ENCODE measurements around the gene NCK2.

Gene NCK2

DNA sequence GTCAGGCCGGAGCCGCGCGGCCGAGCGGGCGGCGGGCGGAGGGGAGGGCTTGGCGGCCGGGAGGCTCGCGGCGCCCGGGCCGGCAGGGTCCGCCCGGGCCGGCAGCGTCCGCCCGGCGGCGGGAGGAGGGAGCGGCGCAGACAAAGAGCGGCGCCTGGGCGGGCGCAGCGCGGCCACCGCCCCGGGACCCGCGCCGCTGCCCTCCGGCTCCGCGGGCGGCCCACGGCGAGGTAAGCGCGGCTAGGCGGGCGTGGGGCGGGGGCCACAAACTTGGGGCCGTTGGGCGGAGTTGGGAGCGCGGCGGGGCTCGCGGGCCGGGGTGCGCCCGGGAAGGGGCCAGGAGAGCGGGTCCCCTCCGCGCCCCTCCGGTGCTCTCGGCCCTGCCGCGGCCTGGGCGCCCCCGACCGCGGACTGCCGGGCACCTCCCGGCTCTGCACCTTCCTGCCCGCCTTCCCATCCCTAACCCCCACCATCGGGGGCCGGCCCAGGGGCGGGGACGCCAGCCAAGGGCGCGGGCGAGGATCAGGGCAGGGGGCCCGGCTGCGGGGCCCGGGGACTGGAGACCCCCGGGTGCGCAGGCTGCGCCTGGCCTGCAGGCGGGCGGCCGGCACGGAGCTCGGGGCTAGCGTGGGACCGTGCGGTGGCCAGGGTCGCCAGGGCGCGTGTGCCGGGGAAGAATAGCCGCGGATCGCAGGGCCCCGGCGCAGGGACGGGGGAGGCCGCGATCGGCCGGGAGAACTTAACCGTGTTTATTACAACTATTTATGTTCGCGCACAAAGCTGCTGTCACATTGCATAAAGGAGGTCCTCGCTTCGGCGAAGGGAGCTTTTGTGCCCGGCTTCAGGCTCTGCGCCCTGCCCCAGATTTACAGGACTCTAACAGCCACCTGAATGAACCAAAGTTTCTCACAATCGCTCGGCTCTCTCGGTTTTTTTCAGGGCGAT, at the start of gene NCK2:
Gene NCK2, plus strand, starts transcription at position 4 of the 945 bp plus-strand sequence. CDS start 110,152 bp downstream, outside the sequence.
- no peak for DNase-seq (ENCODE audit: low read depth)

GRCh38 chr2:105697781-105698449, 46.8 kb upstream of the NCK2 start:
- DNase-seq (ENCODE audit: low read depth) = no peak

DNA sequence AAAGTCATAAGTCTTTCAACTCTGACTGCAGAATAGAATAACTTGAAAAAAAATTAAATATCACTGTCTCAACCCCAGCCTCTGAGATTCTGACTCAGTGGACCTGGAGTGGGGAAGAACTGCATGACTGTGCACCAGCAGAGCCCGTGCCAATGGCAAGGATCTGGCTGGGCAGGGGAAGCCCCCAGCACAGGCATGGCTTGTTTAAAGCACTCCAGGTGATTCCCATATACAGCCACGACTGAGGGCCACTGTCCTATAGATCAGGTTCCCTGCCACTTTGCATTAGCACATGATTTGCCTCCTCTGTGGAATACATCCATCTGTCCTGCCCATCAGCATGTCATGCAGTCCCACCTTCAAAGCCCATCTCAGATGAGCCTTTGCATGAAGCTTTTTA, 45.9 kb upstream of the NCK2 start:
- DNase-seq (ENCODE audit: low read depth) = no peak

DNA sequence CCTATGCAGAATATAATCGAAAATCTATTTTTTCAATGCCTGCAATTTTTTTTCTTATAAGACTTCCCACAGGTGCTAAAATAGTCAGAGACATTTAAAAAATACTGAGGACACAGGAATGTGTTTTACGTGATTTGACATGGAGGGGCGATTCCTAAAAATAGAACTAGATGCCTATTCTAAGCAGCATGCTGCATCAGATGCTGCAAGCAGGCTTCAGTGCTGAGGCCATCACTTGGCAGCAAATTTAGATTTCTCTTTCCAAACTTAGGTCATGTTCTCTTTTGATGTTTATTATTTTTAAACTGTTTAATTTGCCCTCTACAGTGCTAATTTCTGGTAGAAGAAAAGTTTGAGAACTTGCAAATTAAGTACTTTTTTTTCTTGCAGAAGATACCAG, 43.7 kb upstream of the NCK2 start:
- DNase-seq (ENCODE audit: low read depth) = no peak

GRCh38 chr2:105708697-105709096, 36.0 kb upstream of the NCK2 start:
- DNase-seq (ENCODE audit: low read depth) = no peak

- DNase-seq (ENCODE audit: low read depth) = no peak
Observed at GRCh38 chr2:105711394-105711793, 33.3 kb upstream of the NCK2 start.

DNA sequence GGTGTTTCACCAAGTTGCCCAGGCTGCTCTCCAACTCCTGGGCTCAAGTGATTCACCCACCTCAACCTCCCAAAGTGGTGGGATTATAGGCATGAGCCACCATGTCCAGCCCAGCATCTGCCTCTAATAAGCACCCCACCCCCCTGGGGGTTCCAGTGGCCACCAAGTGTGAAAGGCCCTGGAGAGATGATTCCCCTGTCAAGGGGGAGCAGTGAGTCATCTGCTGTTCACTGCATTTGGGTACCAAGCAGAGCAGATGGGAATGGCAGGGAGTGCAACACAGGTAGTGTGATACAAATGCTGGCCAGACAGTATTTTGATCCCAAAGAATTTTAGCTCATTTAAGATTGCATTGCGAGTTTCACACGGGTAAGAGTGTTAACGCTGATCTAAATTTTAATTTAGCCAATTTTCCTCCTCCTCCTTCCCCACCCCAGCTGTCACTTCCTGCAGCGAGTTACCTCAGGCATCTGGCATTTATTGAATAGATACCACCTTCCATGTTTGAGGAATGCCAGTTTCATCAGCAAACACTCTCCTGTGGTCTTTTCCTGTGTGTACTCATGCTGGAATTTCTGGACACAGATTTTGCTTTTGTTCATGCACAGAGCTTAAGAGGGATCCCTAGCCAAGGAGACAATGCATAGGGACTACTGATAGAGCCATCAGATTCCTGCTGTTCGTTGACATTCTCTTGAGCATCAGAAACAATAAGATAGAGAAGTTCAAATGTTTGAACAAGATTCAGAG, 32.4 kb upstream of the NCK2 start:
- no peak for DNase-seq (ENCODE audit: low read depth)

DNA sequence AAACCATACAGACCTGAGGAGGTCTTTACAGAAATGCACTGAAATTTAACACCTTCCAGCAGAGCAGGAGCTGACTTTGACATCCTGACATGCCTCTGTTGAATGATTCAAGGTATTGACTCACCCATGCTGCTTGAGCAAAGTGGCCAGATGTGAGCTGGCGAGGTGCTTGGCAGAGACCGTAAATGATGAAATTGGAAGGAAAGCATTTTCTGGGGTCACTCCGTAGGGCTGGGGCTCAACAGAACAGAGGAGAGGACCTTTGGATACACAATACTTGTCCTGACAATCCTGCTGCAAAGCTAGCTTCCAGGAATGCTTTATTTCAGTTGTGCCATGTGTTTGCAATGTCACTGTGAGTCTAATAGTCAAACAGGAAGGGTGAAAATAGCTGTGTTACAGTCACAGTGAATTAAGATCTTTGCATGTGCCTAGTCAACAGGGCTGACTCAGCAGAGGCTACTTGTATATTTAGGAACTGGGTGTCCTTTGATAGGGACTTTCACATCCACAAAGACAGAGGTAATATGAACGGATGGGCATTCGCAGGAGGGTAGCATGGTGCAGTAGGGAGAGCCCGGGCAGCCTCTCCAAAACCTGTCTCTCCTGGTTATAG, 31.6 kb upstream of the NCK2 start:
- peak; percentile 53 for DNase-seq (ENCODE audit: low read depth)

- DNase-seq (ENCODE audit: low read depth) = no peak
Observed at GRCh38 chr2:105714141-105714540, 30.6 kb upstream of the NCK2 start.

- no peak for DNase-seq (ENCODE audit: low read depth)
Observed at GRCh38 chr2:105718846-105719481, 25.7 kb upstream of the NCK2 start.

- DNase-seq (ENCODE audit: low read depth) = no peak
Observed at GRCh38 chr2:105721991-105722511, 22.7 kb upstream of the NCK2 start.

- DNase-seq (ENCODE audit: low read depth) = no peak
Observed at GRCh38 chr2:105722726-105723297, 21.9 kb upstream of the NCK2 start.

DNA sequence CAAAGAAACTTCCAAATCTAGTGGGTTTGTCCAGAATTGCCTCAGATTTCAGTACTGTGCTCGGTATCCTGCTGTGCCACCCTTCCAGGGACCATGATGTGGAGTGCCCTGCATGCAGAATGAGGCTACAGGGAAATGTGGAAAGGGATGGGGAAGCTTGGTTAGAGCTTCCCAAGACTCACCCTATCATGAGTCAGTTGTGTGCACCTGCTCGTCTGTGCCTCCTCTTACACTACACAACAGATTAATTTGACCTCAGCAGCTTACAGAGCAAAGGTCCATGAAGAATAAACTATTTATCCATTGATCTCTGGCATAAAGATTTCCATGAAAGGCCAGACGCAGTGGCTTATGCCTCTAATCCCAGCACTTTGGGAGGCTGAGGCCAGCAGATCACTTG, 21.3 kb upstream of the NCK2 start:
- DNase-seq (ENCODE audit: low read depth) = no peak

- no peak for DNase-seq (ENCODE audit: low read depth)
Observed at GRCh38 chr2:105725388-105725787, 19.3 kb upstream of the NCK2 start.

GRCh38 chr2:105730170-105730569, 14.5 kb upstream of the NCK2 start:
- no peak for DNase-seq (ENCODE audit: low read depth)

DNA sequence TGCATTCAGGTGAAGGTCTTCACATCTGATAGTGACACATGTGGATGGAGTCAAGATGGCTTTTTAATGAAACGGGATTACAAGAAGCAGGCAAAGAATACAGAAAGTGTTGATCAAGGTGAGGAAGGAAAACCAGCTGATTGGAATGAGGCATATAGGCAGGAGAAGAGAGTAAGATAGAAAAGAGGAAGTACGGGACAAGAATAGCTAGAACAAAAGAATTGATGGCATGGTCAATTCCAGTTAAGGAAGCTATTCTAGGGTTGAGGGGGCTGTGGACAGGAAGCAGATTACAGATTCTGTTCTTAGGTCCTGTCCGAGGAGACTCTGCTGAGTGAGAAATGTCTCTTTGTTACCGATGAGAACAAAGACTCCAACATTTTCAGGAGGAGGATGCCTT, 13.2 kb upstream of the NCK2 start:
- DNase-seq (ENCODE audit: low read depth) = no peak

GRCh38 chr2:105732101-105732500, 12.6 kb upstream of the NCK2 start:
- no peak for DNase-seq (ENCODE audit: low read depth)

GRCh38 chr2:105732955-105733607, 11.6 kb upstream of the NCK2 start:
- no peak for DNase-seq (ENCODE audit: low read depth)

DNA sequence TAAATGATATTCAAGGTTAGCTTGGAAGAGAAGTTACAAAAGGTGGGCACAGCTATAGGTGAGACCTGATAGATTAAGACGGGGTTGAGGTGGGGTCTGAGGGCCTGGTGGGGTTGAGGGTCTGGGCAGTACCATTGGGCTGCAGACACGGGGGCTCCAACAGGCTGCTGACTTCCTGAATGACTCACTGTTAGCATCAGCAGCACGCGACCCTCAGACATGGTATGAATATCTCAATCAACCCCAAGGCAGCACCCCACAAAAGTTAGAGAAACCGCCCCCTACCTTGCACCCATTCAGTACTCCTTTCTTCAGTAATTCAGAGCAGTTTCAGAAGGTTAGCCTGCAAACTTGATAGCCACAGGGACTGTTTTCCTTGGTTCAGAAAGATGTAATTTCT, 10.8 kb upstream of the NCK2 start:
- no peak for DNase-seq (ENCODE audit: low read depth)

- no peak for DNase-seq (ENCODE audit: low read depth)
Observed at GRCh38 chr2:105734762-105735538, 9.8 kb upstream of the NCK2 start.
